H1 (cell line): ENCODE data around the gene CD38. TPM values are rescaled to one million over a fixed set of nuclear protein-coding genes. Genes with fewer than 3 reads are reported as not detected.

Source experiments
- CTCF ChIA-PET: fragments of 300-600 bp; sonication (Branson Sonifier 250); formaldehyde crosslinking; loops from one replicate; lab custom pipeline; 2021; ENCODE audit not compliant: partially characterized antibody; lab: Charles Lee
- POLR2A ChIA-PET: fragments of 300-600 bp; sonication (Branson Sonifier 250); formaldehyde crosslinking; loops from one replicate; lab custom pipeline; 2021; ENCODE audit warnings: inconsistent platforms; ENCODE audit not compliant: partially characterized antibody; lab: Charles Lee
- DNase-seq, 2 experiments: peaks; one replicate each; pipeline versions ENCODE4 v3.0.0 to v3.0.0-alpha.2; 2010 to 2022; ENCODE audit warnings: low spot score in 2 of 2, low read depth in 1 of 2, mixed read lengths in 1 of 2
- FAIRE-seq: peaks from 2 replicates; lab custom pipeline; 2011; peaks lifted over from hg19 to GRCh38; lab: Jason Lieb, UNC
- H2AFZ ChIP-seq: 2 replicates; pipeline ENCODE4 v1.8.1; 2012; ENCODE audit warnings: low read length, inconsistent platforms
- H2AK5ac ChIP-seq: 2 replicates; pipeline ENCODE4 v1.6.1; 2013; ENCODE audit warnings: low read depth, low read length
- H2BK120ac ChIP-seq: replicated peaks from 2 replicates; pipeline ENCODE3; 2013; ENCODE audit warnings: low read depth, low read length, inconsistent platforms
- H2BK12ac ChIP-seq: 2 replicates; pipeline ENCODE4 v1.6.1; 2013; ENCODE audit warnings: low read depth, low read length
- H2BK15ac ChIP-seq: 2 replicates; pipeline ENCODE4 v1.6.1; 2013; ENCODE audit warnings: low read length
- H2BK20ac ChIP-seq: 2 replicates; pipeline ENCODE4 v1.6.1; 2013; ENCODE audit warnings: low read length
- H2BK5ac ChIP-seq: 2 replicates; pipeline ENCODE4 v1.6.1; 2013; ENCODE audit warnings: low read depth, low read length
- H3K14ac ChIP-seq: 2 replicates; pipeline ENCODE4 v1.6.1; 2013; ENCODE audit warnings: inconsistent platforms; ENCODE audit not compliant: insufficient read length
- H3K18ac ChIP-seq: 2 replicates; pipeline ENCODE4 v1.6.1; 2013; ENCODE audit warnings: low read length; ENCODE audit errors: extremely low read depth
- H3K23ac ChIP-seq: 2 replicates; pipeline ENCODE4 v1.6.1; 2013; ENCODE audit warnings: inconsistent platforms; ENCODE audit not compliant: insufficient read length
- H3K23me2 ChIP-seq: 2 replicates; pipeline ENCODE4 v1.6.1; 2013; ENCODE audit warnings: low read depth, low read length
- H3K27ac ChIP-seq: 2 replicates; pipeline ENCODE4 v1.6.1; 2011; ENCODE audit warnings: low read depth, low read length, inconsistent platforms
- H3K27me3 ChIP-seq, 4 experiments: replicated peaks in 1 of 4; 1 replicate in 1 of 4; 2 replicates in 3 of 4; pipeline versions ENCODE4 v1.6.1 to v1.8.1; 2011 to 2013; ENCODE audit warnings: low read length in 3 of 4, mild to moderate bottlenecking in 3 of 4, inconsistent platforms in 2 of 4, mixed read lengths in 2 of 4, moderate library complexity in 1 of 4; ENCODE audit not compliant: control insufficient read depth in 3 of 4, insufficient read depth in 3 of 4; ENCODE audit errors: extremely low read depth in 1 of 4
- H3K36me3 ChIP-seq, 4 experiments: 2 replicates each; pipeline versions ENCODE4 v1.6.1 to v1.8.1; 2011 to 2013; ENCODE audit warnings: mild to moderate bottlenecking in 4 of 4, low read length in 3 of 4, moderate library complexity in 2 of 4, control low read depth in 1 of 4, inconsistent platforms in 1 of 4; ENCODE audit not compliant: insufficient read depth in 4 of 4, control insufficient read depth in 2 of 4
- H3K4ac ChIP-seq: replicated peaks from 2 replicates; pipeline ENCODE3; 2013; ENCODE audit warnings: low read length, low read depth, mixed read lengths, inconsistent platforms; ENCODE audit not compliant: insufficient read length
- H3K4me1 ChIP-seq, 4 experiments: replicated peaks in 1 of 4; 1 replicate in 1 of 4; 2 replicates in 3 of 4; pipeline versions ENCODE4 v1.6.1 to v1.8.1; 2011 to 2013; ENCODE audit warnings: low read length in 3 of 4, inconsistent platforms in 2 of 4, mixed read lengths in 1 of 4; ENCODE audit not compliant: insufficient read depth in 4 of 4, control insufficient read depth in 3 of 4
- H3K4me2 ChIP-seq, 2 experiments: 2 replicates each; pipeline versions ENCODE4 v1.6.1 to v1.8.1; 2011 to 2013; ENCODE audit warnings: low read depth in 2 of 2, low read length in 2 of 2, control low read depth in 1 of 2, inconsistent platforms in 1 of 2, mild to moderate bottlenecking in 1 of 2; ENCODE audit not compliant: insufficient read depth in 1 of 2
- H3K4me3 ChIP-seq, 4 experiments: fragments of 200-600, 300-600 bp in 1 of 4; sonication (generic), shearing (Covaris generic), sonication (Bioruptor Twin) in 1 of 4; 2 replicates each; pipeline versions ENCODE4 v1.5.1 to v1.8.1; 2011 to 2016; ENCODE audit warnings: low read length in 4 of 4, low read depth in 3 of 4, control low read depth in 2 of 4, inconsistent platforms in 2 of 4, mild to moderate bottlenecking in 2 of 4, mixed read lengths in 1 of 4, moderate library complexity in 1 of 4; ENCODE audit not compliant: insufficient read depth in 2 of 4; ENCODE audit errors: extremely low read depth in 1 of 4
- H3K56ac ChIP-seq: replicated peaks from 2 replicates; pipeline ENCODE3; 2013; ENCODE audit warnings: low read depth, mild to moderate bottlenecking, mixed read lengths, low read length, inconsistent platforms; ENCODE audit not compliant: insufficient read length
- H3K79me1 ChIP-seq: 2 replicates; pipeline ENCODE4 v1.6.1; 2013; ENCODE audit warnings: low read depth, low read length, control low read depth
- H3K79me2 ChIP-seq, 2 experiments: 2 replicates each; pipeline versions ENCODE4 v1.6.1 to v1.8.1; 2012 to 2013; ENCODE audit warnings: low read length in 2 of 2, mild to moderate bottlenecking in 2 of 2, inconsistent platforms in 1 of 2; ENCODE audit not compliant: insufficient read depth in 2 of 2, control insufficient read depth in 1 of 2
- H3K9ac ChIP-seq, 4 experiments: replicated peaks in 1 of 4; 1 replicate in 1 of 4; 2 replicates in 3 of 4; pipeline versions ENCODE4 v1.6.1 to v1.8.1; 2011 to 2013; ENCODE audit warnings: low read depth in 3 of 4, low read length in 3 of 4, control low read depth in 2 of 4, mild to moderate bottlenecking in 2 of 4, moderate library complexity in 2 of 4, inconsistent platforms in 1 of 4; ENCODE audit errors: extremely low read depth in 1 of 4
- H3K9me3 ChIP-seq, 2 experiments: 2 replicates each; pipeline versions ENCODE4 v1.6.1 to v1.8.1; 2012 to 2013; ENCODE audit warnings: mild to moderate bottlenecking in 2 of 2, moderate library complexity in 2 of 2, control low read depth in 1 of 2, inconsistent platforms in 1 of 2, low read depth in 1 of 2, low read length in 1 of 2, mixed read lengths in 1 of 2; ENCODE audit not compliant: insufficient read depth in 2 of 2
- H4K20me1 ChIP-seq, 2 experiments: replicated peaks in 1 of 2; 2 replicates each; pipeline versions ENCODE3 to v1.8.1; 2011 to 2013; ENCODE audit warnings: inconsistent platforms in 2 of 2, low read length in 2 of 2, mild to moderate bottlenecking in 1 of 2; ENCODE audit not compliant: insufficient read depth in 2 of 2, control insufficient read depth in 1 of 2
- H4K5ac ChIP-seq: 2 replicates; pipeline ENCODE4 v1.6.1; 2013; ENCODE audit warnings: low read length, low read depth, mixed read lengths, inconsistent platforms; ENCODE audit not compliant: insufficient read length
- H4K8ac ChIP-seq: 2 replicates; pipeline ENCODE4 v1.8.0; 2013; ENCODE audit warnings: mild to moderate bottlenecking, moderate library complexity, low read length, inconsistent platforms; ENCODE audit not compliant: insufficient read depth; ENCODE audit errors: extremely low read depth
- H4K91ac ChIP-seq: replicated peaks from 2 replicates; pipeline ENCODE3; 2013; ENCODE audit warnings: low read length, mixed read lengths, inconsistent platforms; ENCODE audit not compliant: insufficient read length
- CBX8 ChIP-seq: fragments of 300-800, 300-1000 bp; sonication (generic); IDR thresholded peaks from 2 replicates; pipeline ENCODE4 v1.7.1; 2016; ENCODE audit warnings: low read depth, low read length, borderline replicate concordance
- GABPA ChIP-seq: IDR thresholded peaks from 2 replicates; pipeline ENCODE4 v1.6.1; 2011; ENCODE audit warnings: mild to moderate bottlenecking, low read length, moderate library complexity, borderline replicate concordance; ENCODE audit not compliant: insufficient read depth
- HDAC2 ChIP-seq, 2 experiments: fragments of 300-600 bp in 1 of 2; sonication (generic) in 1 of 2; IDR thresholded peaks; 2 replicates each; pipeline ENCODE4 v1.6.1; 2011 to 2012; ENCODE audit warnings: low read depth in 2 of 2, low read length in 2 of 2, mild to moderate bottlenecking in 2 of 2, moderate library complexity in 2 of 2, borderline replicate concordance in 1 of 2, inconsistent platforms in 1 of 2
- POLR2AphosphoS5 ChIP-seq: IDR thresholded peaks from 2 replicates; pipeline ENCODE4 v1.6.1; 2011; ENCODE audit warnings: low read depth, low read length
- RBBP5 ChIP-seq: IDR thresholded peaks from 2 replicates; pipeline ENCODE4 v1.7.1; 2012; ENCODE audit warnings: low read depth, mild to moderate bottlenecking, inconsistent platforms, low read length, moderate library complexity, borderline replicate concordance
- TCF12 ChIP-seq: IDR thresholded peaks from 2 replicates; pipeline ENCODE4 v1.6.1; 2011; ENCODE audit warnings: low read depth, mild to moderate bottlenecking, low read length
- WGBS, 2 experiments: shearing (Covaris generic) in 1 of 2; methylation state at CpG; one replicate each; pipeline versions ENCODE4 v1.1.6 to v1.1.7; 2013 to 2015; ENCODE audit warnings: low lambda C conversion rate in 2 of 2, mixed read lengths in 2 of 2, inconsistent platforms in 1 of 2, low coverage in 1 of 2, missing lambda C conversion rate in 1 of 2; ENCODE audit not compliant: insufficient replicate concordance in 2 of 2, insufficient coverage in 1 of 2, insufficient read length in 1 of 2; ENCODE audit errors: extremely low coverage in 1 of 2, missing lambda C conversion rate in 1 of 2; 5-methylcytosine and 5-hydroxymethylcytosine counted together
- polyA plus RNA-seq, 7 experiments: library from polyadenylated mRNA; depleted of rRNA in 3 of 7; stranded (reverse) in 5 of 7; unstranded in 2 of 7; fragments of >200 nt in 5 of 7; fragments of 200-250 nt in 2 of 7; gene quantifications; 1 replicate in 5 of 7; 2 replicates in 1 of 7; 4 replicates in 1 of 7; pipeline versions ENCODE4 v1.2.1 to v1.2.3, GENCODE V29; 2011 to 2013; ENCODE audit warnings: missing spikeins in 2 of 7, mixed read lengths in 2 of 7
- total RNA-seq: library from RNA; stranded (reverse); fragmentation: NEBNext Ultra II Directional; extraction: Animal tissue kit (Norgen Biotek cat#: 25700); gene quantifications from 2 replicates; pipeline ENCODE4 v1.2.1, GENCODE V29; 2021

Gene CD38
- total and polyA plus RNA-seq, 2 of the 8 experiments (the other 6 are each of a cell fraction or from before 2014, with no cell fraction given) = 0.14 to 0.24 TPM

DNA sequence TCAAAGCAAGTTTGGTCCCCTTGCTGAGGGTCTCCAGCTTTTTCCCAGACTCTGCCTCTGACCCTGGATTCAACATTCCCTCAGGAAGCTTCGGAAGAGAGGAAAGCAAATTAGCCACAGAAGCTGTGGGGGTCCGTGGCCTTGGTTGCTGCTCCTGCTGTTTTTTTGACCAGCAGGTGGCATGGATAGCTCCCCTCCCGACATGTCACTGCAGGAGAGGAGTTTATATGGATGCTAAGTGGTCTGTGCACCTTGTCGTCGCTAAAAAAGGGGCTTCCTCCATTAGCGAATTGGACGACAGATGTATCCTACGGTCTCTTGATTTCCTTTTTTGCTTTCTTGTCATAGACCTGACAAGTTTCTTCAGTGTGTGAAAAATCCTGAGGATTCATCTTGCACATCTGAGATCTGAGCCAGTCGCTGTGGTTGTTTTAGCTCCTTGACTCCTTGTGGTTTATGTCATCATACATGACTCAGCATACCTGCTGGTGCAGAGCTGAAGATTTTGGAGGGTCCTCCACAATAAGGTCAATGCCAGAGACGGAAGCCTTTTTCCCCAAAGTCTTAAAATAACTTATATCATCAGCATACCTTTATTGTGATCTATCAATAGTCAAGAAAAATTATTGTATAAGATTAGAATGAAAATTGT is 70.2 kb downstream of the CD38 start:
- Histone ChIP-seq H3K56ac (no peak overlapping the region), H3K4me2 (no peak overlapping the region), H2BK20ac (no peak overlapping the region), H2BK5ac (no peak overlapping the region), H3K9ac (no peak overlapping the region), H2AFZ (no peak overlapping the region), H3K79me1 (no peaks in the 10 kb centered on the region), H3K27me3 (peaks cover 0 to 1% (median 0%) of the 10 kb centered on the region in 4 experiments; a peak in 1 of 7 replicates)
- TF ChIP-seq CBX8 (no peak), POLR2AphosphoS5 (no peak), HDAC2 (IDR thresholded peaks at IDR 0.05; ENCODE audit: borderline replicate concordance in 1 of 2, low read depth in 2 of 2, low read length in 2 of 2) (no peak), GABPA (no peak), RBBP5 (no peak), TCF12 (no peak)
- TF ChIP-seq, all 59 proteins: peak for 0
- H3K9me3 ChIP-seq = peaks cover 0 to 3% of the 10 kb centered on the region in 2 experiments; a peak in 1 of 4 replicates
- no peak overlapping the region for H3K4ac ChIP-seq
- no peak overlapping the region for H4K8ac ChIP-seq
- H4K5ac ChIP-seq = no peak overlapping the region
- no peak overlapping the region for H4K91ac ChIP-seq
- no peaks in the 10 kb centered on the region for H3K4me1 ChIP-seq
- H3K36me3 ChIP-seq = no peaks in the 10 kb centered on the region
- 89% methylated on average over 10 of the region's 10 CpGs; no CpG with 5 or more reads in 1 of the 2 experiments for WGBS, 2 experiments
- no peak overlapping the region for H2AK5ac ChIP-seq
- H3K4me3 ChIP-seq = no peak overlapping the region
- POLR2A ChIA-PET = no interaction called here
- no peak overlapping the region for H3K23ac ChIP-seq
- no peaks in the 10 kb centered on the region for H3K79me2 ChIP-seq
- H3K18ac ChIP-seq = no peak overlapping the region
- no peak for FAIRE-seq
- H2BK15ac ChIP-seq = no peak overlapping the region
- no peak overlapping the region for H3K27ac ChIP-seq
- no peak overlapping the region for H3K14ac ChIP-seq
- H2BK12ac ChIP-seq = no peak overlapping the region
- CTCF ChIA-PET = interaction anchor here (0.9 to 3.4 kb wide), 5 partner anchors 10 to 43 kb away, joined by 4 to 20 read pairs (median 5); no protein-coding TSS in a partner anchor
- H4K20me1 ChIP-seq = no peaks in the 10 kb centered on the region
- no peaks in the 10 kb centered on the region for H3K23me2 ChIP-seq
- DNase-seq = no peak
- H2BK120ac ChIP-seq = no peak overlapping the region
